ENCODE data around the gene RFC2.

GRCh38 chr7:74233655-74234285 is 20.4 kb downstream of the RFC2 start:
- no peak for TF ChIP-seq POLR2A (IDR thresholded peaks at IDR 0.05)
- TF ChIP-seq, protein P1, sequence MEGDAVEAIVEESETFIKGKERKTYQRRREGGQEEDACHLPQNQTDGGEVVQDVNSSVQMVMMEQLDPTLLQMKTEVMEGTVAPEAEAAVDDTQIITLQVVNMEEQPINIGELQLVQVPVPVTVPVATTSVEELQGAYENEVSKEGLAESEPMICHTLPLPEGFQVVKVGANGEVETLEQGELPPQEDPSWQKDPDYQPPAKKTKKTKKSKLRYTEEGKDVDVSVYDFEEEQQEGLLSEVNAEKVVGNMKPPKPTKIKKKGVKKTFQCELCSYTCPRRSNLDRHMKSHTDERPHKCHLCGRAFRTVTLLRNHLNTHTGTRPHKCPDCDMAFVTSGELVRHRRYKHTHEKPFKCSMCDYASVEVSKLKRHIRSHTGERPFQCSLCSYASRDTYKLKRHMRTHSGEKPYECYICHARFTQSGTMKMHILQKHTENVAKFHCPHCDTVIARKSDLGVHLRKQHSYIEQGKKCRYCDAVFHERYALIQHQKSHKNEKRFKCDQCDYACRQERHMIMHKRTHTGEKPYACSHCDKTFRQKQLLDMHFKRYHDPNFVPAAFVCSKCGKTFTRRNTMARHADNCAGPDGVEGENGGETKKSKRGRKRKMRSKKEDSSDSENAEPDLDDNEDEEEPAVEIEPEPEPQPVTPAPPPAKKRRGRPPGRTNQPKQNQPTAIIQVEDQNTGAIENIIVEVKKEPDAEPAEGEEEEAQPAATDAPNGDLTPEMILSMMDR (IDR thresholded peaks at IDR 0.05) = no peak

Measured in right lobe of liver (tissue), 4 donors.